GM18517 (cell line): ENCODE measurements around the gene FKBP10.
"Not testable (repeated sequence)": the region's sequence is repeated elsewhere in the genome, so short reads cannot be mapped to it uniquely, and the experiment has no call there.

Source experiments
- ATAC-seq: cut with Tn5 transposase; IDR thresholded peaks from one replicate; pipeline ENCODE4 v1.9.1; 2021; ENCODE audit warnings: mild to moderate bottlenecking, moderate library complexity; ENCODE audit not compliant: unreplicated experiment

Gene FKBP10, protein sequence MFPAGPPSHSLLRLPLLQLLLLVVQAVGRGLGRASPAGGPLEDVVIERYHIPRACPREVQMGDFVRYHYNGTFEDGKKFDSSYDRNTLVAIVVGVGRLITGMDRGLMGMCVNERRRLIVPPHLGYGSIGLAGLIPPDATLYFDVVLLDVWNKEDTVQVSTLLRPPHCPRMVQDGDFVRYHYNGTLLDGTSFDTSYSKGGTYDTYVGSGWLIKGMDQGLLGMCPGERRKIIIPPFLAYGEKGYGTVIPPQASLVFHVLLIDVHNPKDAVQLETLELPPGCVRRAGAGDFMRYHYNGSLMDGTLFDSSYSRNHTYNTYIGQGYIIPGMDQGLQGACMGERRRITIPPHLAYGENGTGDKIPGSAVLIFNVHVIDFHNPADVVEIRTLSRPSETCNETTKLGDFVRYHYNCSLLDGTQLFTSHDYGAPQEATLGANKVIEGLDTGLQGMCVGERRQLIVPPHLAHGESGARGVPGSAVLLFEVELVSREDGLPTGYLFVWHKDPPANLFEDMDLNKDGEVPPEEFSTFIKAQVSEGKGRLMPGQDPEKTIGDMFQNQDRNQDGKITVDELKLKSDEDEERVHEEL

DNA sequence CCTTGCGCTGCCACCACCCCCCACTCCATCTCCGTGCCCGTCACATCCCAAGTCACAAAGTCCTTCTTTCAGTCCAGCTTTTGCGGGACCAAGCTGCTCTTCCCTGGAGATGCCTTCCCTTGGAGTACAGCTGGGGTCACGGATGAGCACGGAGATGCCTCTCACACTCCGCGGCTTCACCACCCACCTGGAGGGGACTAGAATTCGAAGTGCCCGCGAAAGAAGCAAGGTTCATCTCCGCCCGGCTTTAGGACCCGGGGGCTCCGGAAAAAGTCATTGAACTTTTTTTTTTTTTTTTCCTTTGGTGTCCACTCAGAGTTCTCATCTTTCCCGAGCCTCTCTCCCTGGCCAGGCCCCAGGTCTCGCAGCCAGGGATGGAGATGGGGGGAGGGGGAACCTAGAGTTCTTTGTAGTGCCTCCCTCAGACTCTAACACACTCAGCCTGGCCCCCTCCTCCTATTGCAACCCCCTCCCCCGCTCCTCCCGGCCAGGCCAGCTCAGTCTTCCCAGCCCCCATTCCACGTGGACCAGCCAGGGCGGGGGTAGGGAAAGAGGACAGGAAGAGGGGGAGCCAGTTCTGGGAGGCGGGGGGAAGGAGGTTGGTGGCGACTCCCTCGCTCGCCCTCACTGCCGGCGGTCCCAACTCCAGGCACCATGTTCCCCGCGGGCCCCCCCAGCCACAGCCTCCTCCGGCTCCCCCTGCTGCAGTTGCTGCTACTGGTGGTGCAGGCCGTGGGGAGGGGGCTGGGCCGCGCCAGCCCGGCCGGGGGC lies at the start of gene FKBP10:
TSS of gene FKBP10 (plus strand) at position 624 of the 771 bp plus-strand sequence. CDS start at position 655, 31 bp downstream.
- no peak for ATAC-seq

- no peak for ATAC-seq
These were observed 49.5 kb upstream of the FKBP10 start for GRCh38 chr17:41763327-41763726.

DNA sequence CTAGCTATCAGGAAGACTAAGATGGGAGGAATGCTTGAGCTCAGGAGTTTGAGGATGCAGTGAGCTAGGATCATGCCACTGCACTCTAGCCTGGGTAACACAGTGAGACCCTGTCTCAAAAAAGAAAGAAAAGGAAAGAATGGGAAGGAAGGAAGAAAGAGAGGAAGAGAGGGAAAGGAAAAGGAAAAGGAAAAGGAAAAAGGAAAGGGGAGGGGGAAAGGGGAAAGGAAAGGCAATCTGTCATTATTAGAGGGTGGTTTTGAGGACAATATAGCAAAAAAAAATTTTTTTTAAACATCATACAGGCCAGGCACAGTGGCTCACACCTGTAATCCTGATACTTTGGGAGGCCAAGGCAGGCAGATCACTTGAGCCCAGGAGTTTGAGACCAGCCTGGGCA lies 46.7 kb upstream of the FKBP10 start:
- no peak for ATAC-seq

DNA sequence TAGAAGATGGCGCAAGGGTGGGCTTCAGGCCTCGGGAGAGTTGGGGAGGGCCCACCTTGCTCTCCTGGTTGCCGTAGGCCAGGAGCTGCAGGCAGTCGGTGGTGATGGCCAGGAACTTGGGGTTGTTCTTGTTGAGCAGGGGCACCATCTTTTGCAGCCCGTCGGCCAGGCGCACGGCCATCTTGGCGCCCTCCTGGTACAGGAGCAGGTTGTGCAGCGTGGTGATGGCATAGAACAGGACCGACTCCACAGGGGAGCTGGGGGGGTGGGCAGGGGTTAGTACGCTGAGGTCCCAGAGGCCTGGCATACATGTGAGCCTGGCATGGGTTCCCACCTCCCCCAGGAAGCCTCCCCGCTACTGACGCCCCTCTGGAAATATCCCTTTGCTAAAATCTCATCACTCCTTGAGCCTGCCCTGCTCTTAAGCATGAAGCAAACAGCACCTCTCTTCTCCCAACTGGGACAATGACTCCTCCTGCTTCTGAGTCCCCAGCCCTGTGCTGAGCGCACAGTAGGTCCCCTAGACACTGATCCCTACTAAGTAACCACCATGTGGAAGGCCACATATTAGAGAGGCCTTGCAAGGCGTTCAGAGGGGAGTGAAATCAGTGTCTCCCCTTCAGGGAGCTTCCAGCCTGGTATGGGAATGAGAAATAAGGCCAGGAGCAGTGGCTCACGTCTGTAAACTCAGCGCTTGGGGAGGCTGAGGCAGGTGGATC lies 45.3 kb upstream of the FKBP10 start:
- ATAC-seq: no peak

DNA sequence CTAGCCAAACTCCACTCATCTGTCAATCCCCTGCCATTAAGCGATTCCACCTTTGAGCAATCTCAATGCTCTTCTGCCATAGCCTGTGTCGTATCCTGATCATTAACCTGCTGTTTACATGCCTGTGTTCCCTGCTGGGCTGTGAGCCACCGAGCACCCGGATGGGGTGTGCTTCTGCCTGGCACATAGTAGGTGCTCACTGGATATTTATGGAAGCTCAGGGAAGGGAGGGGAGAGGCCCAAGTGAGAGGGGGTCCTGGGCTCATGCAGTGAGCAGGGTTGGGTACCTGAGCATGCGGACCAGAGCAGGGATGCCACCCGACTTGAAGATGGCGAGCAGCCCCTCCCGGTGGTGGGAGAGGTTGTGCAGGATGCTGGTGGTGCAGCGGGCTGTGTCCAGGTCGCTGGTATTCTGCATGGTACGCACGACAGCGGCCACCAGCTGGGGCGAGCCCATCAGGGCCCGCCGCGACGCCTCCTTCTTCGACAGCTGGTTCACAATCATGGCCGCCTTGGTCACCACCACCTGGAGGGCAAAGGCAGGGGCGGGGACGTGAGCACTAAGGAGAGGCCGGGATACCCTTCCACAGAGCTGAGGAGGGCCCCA lies 44.0 kb upstream of the FKBP10 start:
- ATAC-seq: no peak

GRCh38 chr17:41769346-41769862 lies 43.4 kb upstream of the FKBP10 start:
- ATAC-seq: no peak

DNA sequence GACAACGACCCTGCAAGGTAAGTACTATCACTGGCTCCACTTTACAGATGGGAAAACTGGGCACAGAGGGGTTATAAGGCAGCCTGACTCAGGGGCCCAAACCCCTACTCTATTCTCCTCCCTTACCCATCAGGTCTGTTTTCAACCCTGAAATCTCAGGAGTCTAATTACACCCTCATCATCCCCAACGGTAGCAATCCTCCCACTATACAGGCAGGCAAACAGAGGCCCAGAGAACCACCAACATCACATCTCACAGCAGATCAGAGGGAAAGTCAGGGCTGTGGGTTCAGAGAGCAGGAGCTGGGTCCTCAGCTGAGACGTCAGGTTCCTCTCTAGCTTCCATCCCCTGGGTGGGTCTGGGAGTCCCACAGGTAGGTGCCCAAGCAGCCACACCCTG lies 42.8 kb upstream of the FKBP10 start:
- ATAC-seq: no peak

GRCh38 chr17:41771389-41772206 lies 41.2 kb upstream of the FKBP10 start:
- no peak for ATAC-seq

- ATAC-seq: no peak
These were observed 40.6 kb upstream of the FKBP10 start for GRCh38 chr17:41772218-41772585.

GRCh38 chr17:41772586-41773189 lies 40.1 kb upstream of the FKBP10 start:
- ATAC-seq: no peak

- ATAC-seq: no peak
These were observed 39.6 kb upstream of the FKBP10 start for GRCh38 chr17:41773190-41773588.

- no peak for ATAC-seq
These were observed 39.0 kb upstream of the FKBP10 start for GRCh38 chr17:41773731-41774193.

- no peak for ATAC-seq
These were observed 37.2 kb upstream of the FKBP10 start for GRCh38 chr17:41775394-41776226.

GRCh38 chr17:41776262-41776900 lies 36.4 kb upstream of the FKBP10 start:
- ATAC-seq: not testable (repeated sequence)

GRCh38 chr17:41777157-41777573 lies 35.6 kb upstream of the FKBP10 start:
- ATAC-seq: no peak

DNA sequence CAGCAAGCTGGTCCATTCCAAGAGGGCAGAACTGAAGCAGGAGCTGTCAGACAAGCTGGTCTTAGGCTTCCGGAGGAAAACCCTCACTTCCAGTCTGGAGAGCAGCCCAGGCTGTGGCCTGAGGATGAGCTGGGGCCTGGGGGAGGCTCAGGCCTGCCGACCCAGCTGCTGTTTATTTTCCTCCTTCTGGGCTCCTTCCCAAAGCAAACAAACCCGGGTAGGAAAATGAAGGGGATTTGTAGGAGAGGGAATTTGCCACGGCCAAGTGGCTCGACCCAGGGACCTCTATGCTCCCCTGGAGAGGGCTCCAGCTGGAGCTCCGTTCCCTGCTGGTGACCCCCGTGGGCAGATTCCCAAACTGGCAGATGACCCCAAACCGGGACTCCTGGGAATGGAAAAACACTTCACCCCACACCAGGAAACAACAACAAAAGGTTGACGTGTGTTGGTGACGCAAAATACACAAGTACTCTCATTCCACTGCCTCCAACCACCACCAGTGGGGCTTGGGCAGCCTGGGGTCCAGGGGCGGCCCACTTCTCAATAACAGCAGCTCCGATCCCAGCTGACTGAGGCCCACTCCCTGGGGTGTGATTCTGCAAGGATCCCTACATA lies 35.1 kb upstream of the FKBP10 start:
- ATAC-seq: no peak

DNA sequence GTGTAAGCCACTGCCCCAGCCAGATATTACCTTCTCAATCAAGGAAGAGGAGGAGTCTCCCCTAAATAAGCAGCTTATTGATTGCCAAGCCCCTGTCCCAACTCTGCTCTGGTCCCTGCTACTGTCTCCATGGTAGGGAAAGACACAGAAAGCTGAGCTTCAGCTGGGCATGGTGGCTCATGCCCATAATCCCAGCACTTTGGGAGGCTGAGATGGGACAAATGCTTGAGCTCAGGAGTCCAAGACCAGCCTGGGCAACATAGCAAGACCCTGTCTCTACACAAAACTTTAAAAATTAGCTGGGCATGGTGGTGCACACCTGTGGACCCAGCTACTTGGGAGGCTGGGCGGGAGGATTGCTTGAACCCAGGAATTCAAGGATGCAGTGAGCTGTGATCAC lies 32.9 kb upstream of the FKBP10 start:
- no peak for ATAC-seq
